ENCODE results near the gene APEH.
A peak's percentile ranks its signal among the peaks of the same experiment; 100 is the strongest.
"Not testable (repeated sequence)": the region's sequence is repeated elsewhere in the genome, so short reads cannot be mapped to it uniquely, and the experiment has no call there.

The APEH gene

DNA sequence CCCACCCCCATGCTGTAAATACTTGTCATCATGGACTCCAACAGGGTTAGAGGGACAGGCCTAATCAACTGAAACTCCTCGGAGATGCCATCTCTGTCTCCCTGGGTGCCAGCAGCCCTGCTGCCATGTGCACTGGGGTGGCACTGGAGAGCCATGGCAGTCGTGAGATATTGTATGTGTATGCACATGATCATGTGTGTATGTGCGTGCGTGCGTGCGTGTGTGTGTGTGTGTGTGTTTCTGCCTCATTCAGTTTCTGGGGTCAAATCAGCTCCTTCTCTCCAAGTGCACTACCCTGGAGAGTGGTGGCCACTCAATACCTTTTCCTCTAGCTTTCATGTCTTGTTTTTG lies 3.2 kb upstream of the APEH start:
- DNase-seq = no peak

DNA sequence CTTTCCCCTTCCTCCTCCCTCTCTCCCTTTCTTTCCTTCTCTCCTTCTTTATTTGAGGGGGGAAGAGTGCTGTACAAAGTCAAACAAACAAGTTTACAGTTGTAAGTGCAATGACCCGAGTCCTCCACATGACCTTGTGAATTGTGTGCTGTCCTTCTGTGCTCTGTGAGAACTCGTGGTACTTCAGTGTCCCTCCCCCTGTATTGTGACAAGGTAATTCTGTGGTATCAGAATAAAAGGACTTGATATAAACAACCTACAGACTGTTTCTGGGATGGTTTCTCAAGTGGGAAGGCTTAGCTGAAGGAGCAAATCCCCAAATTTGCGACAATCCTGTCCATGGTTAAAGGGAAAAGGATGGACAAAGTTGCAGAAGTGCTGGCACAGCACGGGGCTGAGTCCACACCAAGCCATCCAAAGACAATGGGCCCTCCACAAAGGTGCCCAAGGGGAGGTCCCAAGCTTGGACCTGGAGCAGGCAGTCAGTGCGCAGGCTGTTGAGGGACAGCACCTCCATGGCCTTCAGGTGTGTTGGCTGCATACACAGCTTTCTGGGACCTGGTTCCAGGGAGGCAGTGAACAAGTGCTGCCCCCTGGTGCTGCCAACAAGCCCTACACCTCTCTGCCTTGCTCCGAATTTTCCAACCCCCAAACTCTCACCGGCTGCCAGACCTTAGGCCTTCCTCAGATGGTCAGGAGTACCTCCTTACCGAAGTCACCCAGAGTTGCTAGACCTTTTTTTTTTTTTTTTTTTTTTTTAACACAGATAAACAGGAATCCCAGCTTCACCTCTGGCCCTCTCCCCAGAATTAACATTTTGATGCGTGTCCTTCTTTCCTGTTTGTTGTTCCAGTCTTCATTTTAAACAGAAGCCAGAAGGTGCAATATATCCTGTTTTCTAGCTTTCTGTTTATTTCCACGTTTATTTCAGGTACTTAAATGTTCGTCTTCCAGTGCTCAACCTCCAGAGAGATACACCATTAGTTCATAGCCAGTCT lies 2.6 kb upstream of the APEH start:
- peak; percentile 60 for DNase-seq

DNA sequence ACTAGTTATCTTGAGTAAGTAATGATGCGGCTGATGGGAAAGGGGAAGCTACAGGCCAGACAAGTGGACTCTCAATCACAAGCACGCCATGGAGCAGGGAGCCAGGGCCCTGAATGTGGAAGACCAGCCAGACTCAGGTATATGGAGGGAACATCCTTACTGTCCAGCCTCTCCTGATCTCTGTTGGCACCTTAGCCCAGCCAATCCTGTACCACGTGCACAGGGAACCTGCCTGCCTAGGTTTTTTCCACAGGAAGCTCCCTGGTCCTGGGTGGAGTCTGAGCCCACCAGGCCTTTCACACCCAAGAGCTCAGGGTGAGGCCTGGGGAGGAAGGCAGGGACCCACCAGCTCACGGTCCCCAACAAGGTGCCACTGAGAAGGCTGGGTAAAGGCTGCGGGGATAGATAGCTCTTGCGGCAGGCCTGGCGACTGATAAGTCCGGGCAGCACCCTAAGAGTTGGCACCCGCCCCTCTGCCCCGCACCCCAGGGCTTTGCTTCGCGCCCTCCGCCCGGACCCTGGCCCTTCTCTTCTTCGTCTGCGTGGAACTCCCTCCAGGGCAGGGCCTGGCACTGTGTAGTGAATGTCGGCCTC lies 933 bp upstream of the APEH start:
- no peak for DNase-seq

DNA sequence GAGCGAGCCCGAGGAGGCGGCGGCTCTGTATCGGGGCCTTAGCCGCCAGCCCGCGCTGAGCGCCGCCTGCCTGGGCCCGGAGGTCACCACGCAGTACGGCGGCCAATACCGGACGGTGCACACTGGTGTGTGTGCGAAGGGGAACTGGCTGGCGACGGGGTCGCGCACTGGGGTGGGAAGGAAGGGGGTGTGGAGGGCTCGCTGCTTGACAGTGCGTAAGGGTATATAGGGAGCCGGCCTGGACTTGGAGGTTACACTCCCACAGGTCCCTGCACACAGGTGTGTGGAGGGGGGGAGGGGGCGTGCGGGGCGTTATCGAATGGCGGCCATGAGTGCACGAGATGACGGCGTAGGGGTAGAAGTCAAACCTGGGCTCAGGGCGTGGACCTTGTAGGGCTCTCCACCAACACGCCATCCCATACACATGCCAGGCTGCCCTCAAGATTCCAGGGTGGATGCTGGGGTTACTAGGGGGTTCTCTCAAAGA lies 389 bp downstream of the APEH start:
- no peak for DNase-seq

GRCh38 chr3:49675912-49676311 lies 1.8 kb downstream of the APEH start:
- no peak for DNase-seq

DNA sequence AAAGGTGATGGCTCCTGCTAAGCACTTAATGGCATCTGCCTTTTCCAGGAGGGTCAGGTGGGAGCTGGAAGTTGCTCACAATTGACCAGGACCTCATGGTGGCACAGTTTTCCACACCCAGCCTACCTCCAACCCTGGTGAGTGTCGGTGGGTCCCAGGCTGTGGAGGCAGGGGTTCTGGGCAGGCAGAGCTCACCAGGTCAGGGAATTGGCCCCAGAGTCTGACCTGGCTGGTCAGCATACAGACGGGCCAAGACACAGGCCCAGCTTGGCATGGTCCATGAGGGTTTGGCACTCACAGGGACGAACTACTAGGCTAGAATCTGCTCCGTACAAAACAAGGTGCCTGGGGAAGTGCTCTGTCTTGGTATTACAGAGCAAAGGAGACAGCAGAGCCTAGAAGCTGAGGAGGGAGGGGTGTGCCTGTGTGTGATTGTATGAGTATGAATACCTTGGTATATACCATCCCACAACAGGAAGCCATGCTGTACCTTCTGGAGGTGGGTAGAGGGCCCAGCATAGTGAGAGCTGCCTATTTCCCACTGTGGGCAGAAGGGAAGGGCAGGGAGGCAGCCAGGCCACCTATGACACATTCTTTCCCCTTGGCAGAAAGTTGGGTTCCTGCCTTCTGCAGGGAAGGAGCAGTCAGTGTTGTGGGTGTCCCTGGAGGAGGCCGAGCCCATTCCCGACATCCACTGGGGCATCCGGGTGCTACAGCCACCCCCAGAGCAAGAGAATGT lies 6.5 kb downstream of the APEH start:
- DNase-seq = no peak

DNA sequence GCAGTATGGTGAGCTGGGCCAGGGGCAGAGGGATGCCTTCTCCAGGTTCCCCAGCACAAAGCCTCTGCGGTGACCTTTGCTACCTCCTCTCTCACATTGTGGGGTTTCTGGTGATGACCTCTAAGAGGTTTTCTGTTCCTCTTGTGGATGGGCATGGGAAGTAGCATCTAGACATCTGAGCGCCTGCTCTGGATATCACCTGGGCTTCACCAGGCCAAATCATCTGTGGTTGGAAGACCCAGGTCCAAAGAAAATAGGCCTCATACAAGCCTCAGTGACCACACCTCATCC lies 7.0 kb downstream of the APEH start:
- DNase-seq = no peak

- DNase-seq = no peak
These were observed 7.4 kb downstream of the APEH start for GRCh38 chr3:49681543-49681942.

DNA sequence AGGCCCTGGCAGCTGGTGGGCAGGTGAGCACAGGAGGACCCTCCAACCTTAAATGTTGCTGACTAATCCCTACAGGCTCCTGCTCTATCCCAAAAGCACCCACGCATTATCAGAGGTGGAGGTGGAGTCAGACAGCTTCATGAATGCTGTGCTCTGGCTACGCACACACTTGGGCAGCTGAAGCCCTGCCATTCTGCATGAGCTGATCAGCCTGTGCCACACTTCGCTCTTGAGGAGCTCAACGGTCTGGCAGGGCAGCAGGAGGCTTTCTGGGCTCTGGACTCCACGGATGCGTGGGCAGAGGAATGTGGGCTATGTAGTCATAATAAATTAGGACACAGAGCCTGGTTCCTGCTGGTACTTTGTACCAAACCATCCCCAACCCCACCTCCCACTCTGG lies 9.0 kb downstream of the APEH start:
- no peak for DNase-seq

DNA sequence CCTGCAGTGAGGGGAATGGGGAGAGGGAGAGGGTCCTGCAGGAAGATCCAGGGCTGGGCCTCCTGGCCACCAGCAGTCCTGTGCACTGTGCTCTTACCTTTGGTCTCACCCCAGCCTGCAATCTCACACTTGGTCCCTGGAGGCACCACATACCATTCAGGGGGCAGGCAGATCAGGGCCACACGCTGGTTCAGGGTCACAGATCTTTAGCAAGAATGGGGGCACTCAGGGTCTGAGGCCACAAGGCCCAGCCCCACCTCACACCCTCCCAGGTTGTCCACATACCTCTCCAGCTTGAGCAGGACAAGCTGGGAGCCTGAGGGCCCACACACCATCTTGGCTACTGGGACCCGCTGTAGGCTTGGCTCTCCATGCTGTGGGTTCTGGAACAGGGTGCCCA lies 10.3 kb downstream of the APEH start:
- not testable (repeated sequence) for DNase-seq

DNA sequence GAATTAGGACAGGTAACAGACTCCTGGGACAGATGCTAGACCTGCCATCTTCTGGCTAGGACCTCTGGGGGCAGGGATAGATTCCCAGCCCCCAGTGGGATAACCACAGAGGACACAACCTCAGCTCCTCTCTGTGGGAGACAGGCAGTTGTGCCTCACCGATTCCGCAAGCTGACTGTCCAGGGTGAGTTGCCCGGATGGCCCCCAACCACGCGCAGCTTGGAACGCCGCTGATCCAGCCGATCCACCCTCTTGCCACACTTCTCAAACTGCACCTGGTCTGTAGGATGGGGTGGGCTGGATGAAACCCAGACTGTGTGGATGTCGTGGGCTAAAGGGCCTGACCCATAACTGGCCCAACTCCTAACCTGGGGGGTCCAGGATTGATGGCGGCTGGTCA lies 11.0 kb downstream of the APEH start:
- not testable (repeated sequence) for DNase-seq

GRCh38 chr3:49685846-49686245 lies 11.7 kb downstream of the APEH start:
- not testable (repeated sequence) for DNase-seq

DNA sequence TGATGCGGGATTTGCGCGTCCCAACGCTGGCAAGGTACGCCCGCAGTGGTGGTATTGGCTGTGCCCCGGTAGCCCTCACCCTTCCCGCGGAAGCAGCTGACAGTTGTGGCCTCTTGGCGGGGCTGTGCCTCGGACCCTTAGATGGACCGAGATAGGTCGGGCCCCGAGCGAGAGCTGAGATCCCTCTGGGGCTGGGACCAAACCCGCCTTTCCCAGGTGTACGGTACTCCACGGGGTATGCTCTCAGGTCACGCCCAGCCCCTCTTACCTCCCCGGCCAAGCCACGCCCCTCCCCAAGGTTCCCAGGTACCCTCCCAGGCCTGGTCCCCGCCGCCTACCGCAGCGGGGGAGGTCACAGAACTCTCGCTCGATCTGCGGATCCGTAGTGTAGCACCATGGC lies 12.2 kb downstream of the APEH start:
- DNase-seq = not testable (repeated sequence)

GRCh38 chr3:49686769-49687423 lies 12.7 kb downstream of the APEH start:
- DNase-seq = peak; percentile 32

DNA sequence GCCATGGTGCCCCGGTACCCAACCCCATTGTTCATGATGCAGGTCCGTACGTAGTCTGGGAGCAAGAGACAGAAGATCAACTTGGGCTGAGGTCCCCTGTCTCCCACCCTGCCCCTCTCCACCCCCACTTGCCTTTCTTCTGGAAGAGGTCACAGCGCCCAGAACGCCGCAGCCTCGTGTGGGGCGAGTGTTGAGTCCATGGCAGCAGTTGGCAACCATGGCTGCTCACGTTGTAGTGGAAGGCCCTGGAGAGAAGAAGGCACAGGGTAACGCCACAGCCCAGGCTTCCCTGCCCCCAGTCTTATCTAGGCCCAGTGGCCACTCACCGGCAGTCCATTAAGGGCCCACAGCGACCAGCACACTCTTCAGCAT lies 13.3 kb downstream of the APEH start:
- not testable (repeated sequence) for DNase-seq

GRCh38 chr3:49688338-49689045 lies 14.3 kb downstream of the APEH start:
- DNase-seq = not testable (repeated sequence)

GRCh38 chr3:49689046-49689907 lies 15.1 kb downstream of the APEH start, which contains the start of the genes MST1 and RNF123:
Gene MST1, minus strand, starts transcription at chr3:49689474. Its CDS starts 783 bp downstream, at chr3:49688691.
Gene RNF123, plus strand, starts transcription at chr3:49689557. Its CDS starts 1,609 bp downstream, at chr3:49691166.
- peak; percentile 88 for DNase-seq

DNA sequence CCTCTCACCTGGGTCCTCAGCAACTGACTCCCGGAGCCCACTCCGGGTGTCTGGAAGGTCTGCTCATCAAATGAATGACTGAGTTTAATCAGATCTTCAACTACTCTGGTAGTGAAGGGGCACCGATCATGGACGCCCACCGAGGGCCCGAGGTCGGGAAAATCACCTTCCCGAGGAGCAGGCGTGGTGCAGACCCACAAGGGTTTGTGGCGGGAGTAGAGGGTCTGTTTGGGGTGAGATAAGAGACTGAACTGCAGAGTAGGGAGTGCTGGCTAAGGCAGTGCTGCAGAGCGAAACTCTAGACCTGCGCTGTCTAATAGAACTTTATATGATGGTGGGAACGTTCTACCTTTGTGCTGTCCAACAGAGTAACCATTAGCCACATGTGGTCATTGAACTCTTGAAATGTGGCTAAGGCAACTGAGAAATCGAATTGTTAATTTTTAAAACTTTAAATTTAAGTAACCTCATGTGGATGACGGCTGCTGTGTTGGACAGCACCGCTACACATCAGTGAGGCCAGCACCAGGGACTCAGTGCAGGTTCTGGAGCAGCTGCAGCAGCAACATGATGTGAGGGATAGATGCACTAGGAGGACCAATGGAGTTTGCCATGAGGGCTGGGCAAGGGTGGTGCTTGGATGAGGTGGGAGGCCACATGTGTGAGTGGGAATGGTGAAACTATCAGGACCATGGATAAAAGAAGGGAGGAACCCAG lies 15.9 kb downstream of the APEH start:
- not testable (repeated sequence) for DNase-seq

DNA sequence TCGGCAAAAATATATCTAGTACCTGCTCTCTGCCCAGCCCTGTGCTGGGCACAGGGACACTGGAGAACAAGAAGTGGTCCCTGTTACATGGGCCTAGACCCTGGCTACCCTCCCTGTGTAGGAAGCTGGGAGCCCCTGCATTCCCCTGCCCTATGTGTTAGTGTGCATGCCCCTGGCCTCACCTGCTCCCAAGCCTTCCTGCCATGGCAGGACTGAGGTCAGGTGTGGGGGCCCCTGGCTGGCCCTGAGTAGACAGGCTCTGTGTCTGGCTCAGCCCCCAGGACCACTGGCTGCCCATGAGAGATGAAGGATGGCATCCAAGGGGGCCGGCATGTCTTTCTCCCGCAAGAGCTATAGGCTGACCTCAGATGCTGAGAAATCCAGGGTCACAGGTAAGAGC lies 16.7 kb downstream of the APEH start:
- DNase-seq = not testable (repeated sequence)

DNA sequence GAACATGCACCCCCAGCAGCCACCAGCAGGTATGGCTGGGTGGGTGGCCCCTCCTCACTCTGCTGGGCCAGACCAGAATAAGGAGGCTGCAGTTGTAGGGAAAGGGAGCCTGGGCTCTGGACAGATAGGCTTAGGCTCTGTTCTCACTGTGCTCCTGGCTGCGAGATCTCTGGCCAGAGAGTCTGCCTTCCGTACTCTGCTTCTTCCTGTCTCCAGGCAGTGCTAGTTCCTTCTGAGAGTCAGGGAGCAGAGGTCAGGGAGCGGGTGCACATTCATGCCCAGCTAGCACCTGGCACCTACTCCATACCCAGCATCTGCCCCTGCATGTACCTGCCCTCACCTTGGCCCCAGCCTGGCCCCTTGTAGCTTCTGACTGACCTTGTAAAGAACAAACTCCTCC lies 17.3 kb downstream of the APEH start:
- DNase-seq = not testable (repeated sequence)

All from CD4-positive, alpha-beta T cell treated with Interferon gamma for 1 hour (primary cell).